AG09319 (cell line): ENCODE data around the gene DAPK2.

Source experiments
- DNase-seq: peaks from one replicate; pipeline ENCODE4 v3.0.0-alpha.2; 2010; ENCODE audit warnings: low read depth; ENCODE audit errors: extremely low read depth
- TF ChIP-seq, protein P1 (sequence below): IDR thresholded peaks from 2 replicates; pipeline ENCODE4 v1.5.1; 2011; ENCODE audit warnings: low read depth, mild to moderate bottlenecking, inconsistent platforms, low read length, moderate library complexity

Gene DAPK2

DNA sequence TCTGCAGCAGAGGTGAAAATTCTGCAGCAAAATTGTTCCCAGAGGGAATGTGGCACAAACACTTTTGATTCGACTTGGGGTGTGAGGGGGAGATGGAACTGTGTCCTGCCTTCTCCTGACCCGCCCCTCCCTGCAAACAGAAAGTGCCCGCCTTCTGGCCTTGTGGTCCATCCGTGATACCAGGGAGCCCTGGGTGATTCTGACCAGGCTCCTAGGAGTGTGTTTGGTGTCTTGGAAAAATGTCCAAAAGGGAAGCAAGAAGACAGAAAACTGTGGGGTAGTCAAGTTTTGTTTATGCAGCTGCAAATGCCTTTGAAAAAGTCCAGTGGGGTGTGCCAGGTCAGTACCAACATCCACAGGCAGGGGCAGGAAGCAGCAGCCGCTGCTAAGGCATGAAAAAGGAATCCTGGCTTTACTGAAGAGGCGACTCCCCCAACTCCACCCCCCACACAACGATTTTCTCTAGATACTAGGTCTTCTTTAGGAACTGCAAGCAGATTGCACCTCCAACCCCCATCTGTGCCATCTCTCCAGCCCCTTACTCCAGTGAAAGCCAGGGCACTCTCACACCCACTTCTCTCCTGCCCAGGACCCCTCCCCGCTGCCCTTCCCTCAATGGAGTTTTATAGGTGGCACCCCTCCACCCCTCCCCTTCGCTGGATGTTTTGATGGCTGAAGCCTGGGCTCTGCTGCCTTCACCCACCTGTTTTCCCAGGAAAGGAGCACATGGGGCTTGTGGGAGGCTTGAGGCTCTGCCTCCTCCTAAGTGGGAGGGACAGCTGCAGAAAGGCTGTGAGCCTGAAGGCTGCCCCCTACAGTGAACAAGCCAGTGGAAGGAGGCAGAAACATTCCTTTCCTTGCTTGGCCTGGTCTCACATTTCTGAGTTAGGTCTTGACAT lies 130.2 kb downstream of the DAPK2 start:
- DNase-seq, result no peak
- TF ChIP-seq, protein P1, sequence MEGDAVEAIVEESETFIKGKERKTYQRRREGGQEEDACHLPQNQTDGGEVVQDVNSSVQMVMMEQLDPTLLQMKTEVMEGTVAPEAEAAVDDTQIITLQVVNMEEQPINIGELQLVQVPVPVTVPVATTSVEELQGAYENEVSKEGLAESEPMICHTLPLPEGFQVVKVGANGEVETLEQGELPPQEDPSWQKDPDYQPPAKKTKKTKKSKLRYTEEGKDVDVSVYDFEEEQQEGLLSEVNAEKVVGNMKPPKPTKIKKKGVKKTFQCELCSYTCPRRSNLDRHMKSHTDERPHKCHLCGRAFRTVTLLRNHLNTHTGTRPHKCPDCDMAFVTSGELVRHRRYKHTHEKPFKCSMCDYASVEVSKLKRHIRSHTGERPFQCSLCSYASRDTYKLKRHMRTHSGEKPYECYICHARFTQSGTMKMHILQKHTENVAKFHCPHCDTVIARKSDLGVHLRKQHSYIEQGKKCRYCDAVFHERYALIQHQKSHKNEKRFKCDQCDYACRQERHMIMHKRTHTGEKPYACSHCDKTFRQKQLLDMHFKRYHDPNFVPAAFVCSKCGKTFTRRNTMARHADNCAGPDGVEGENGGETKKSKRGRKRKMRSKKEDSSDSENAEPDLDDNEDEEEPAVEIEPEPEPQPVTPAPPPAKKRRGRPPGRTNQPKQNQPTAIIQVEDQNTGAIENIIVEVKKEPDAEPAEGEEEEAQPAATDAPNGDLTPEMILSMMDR, result peak; percentile 43

DNA sequence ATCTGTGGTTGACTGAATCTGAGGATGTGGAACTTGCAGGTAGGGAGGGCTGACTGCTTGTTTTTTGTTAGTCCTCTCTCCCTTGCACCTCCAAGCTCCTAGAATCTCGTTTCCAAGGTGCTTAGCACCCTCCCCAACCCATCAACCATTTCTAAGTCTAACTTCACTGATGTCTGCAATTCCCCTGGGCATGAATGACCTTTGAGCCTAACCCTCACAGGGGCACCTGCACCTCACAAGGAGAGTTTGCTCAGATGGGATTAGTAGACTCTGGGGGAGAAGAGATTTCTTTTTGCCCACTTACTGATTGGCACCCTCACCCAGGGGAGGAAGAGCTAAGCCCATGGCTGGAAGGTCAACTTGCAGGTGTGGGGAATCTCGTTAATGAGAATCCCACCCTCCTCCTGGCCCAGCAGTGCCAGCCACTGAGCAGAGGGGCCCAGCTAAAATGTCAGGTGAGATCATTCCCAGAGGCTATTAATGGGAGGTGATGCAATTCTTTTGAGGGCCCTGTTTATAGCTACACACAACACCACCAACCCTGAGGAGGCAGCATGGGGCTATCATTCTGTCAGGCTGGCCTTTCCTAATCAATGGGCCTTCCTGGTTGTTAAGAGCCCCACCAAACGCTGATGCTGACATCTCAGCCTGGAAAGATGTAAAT lies 130.9 kb downstream of the DAPK2 start:
- TF ChIP-seq, protein P1, result no peak
- no peak for DNase-seq

- TF ChIP-seq, protein P1, result no peak
- DNase-seq, result no peak
Observed at GRCh38 chr15:63913786-63914315, 132.4 kb downstream of the DAPK2 start.

DNA sequence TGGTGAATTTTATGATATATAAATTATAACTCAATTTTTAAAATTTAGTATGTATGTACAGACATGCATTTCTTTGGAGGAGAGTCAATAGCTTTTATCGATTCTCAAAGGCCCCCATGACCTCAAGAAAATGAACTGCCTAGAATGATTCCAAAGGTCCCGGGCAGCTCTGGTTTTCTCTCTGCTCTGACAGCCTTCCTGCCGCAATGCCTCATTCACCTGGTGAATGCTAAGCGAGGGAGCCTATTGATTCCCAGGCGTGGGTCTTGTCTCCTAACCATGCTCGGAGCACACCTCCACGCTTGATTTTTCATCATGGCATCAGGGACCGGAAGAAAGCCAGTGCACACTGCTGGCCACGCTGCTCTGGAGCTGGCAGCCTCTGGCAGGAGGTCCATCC lies 132.9 kb downstream of the DAPK2 start:
- no peak for DNase-seq
- TF ChIP-seq, protein P1, result no peak

DNA sequence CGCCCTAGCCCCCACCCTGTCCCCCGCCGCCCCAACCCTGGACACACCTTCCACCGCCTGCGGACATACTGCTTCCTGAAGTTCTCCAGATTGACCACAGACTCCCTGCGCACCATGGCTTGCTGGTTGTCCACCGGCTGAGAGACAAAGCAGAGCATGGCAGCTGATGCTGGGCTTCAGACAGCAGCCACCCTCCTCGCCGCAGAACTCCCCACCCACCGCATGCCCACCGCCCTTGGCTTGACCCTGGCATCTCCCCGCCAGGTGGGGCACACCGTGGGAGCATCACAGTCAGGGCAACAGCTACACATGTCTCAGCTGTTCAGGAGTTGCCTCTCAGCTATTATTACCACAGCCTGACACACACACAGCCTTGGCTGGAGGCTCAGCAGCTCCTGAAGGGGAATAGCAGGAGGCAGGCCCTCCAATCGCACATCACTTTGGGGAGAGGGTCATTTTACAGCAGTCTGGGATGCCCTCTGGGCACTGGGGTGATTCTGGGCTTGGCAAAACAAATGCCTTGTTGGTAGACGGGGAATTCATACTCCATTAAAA lies 134.1 kb downstream of the DAPK2 start:
- TF ChIP-seq, protein P1, result no peak

GRCh38 chr15:63911160-63911559 lies 135.1 kb downstream of the DAPK2 start:
- no peak for DNase-seq
- TF ChIP-seq, protein P1, result no peak

More for the DNA sequence above, 134.1 kb downstream of the DAPK2 start:
- DNase-seq, result no peak
